ENCODE data around the gene FAM9C.

The FAM9C gene

GRCh38 chrX:13044441-13044840, at the start of gene FAM9C:
FAM9C (minus strand) TSS chrX:13044620; CDS start chrX:13043789, 831 bp downstream.
- no peaks in the 10 kb centered on the region for H3K4me1 ChIP-seq (ENCODE audit: control insufficient read depth, insufficient read depth, low read length)
- ChIA-PET CTCF (no interaction called here), POLR2A (no interaction called here)
- TF ChIP-seq ZSCAN18 (tag by site-specific recombination; IDR thresholded peaks at IDR 0.05) (no peak), ZNF580 (tag by site-specific recombination; IDR thresholded peaks at IDR 0.05) (no peak), ZNF791 (tag by site-specific recombination; IDR thresholded peaks at IDR 0.05) (no peak), KLF1 (tag by site-specific recombination; IDR thresholded peaks at IDR 0.05) (no peak), ZFP41 (tag by site-specific recombination; IDR thresholded peaks at IDR 0.05; ENCODE audit: borderline replicate concordance) (no peak), HIC1 (tag by site-specific recombination; IDR thresholded peaks at IDR 0.05) (no peak), ZNF211 (tag by site-specific recombination; IDR thresholded peaks at IDR 0.05; ENCODE audit: low read depth) (no peak), ZNF600 (tag by site-specific recombination; IDR thresholded peaks at IDR 0.05) (no peak), ZNF311 (tag by site-specific recombination; IDR thresholded peaks at IDR 0.05; ENCODE audit: borderline replicate concordance) (no peak), ZBTB7A (tag by site-specific recombination; IDR thresholded peaks at IDR 0.05; ENCODE audit: low read depth) (no peak), PBX3 (CRISPR knock-in tag; IDR thresholded peaks at IDR 0.05) (no peak), ZBTB20 (tag by site-specific recombination; IDR thresholded peaks at IDR 0.05) (no peak), ZNF624 (tag by site-specific recombination; IDR thresholded peaks at IDR 0.05) (no peak)
- no peak within 1 kb of the TSS for H3K4me3 ChIP-seq (ENCODE audit: low read depth, low read length)
- no peaks in the 10 kb centered on the region for H3K36me3 ChIP-seq (ENCODE audit: control insufficient read depth in 2 of 2, insufficient read depth in 1 of 2, low read length in 2 of 2)
- no peaks in the 10 kb centered on the region for H3K9me3 ChIP-seq (ENCODE audit: control insufficient read depth, insufficient read depth, low read depth, low read length)
- H3K27ac ChIP-seq (ENCODE audit: extremely low read depth, low read depth, low read length): no peak within 1 kb of the TSS

- CTCF ChIA-PET: no interaction called here
- H3K4me1 ChIP-seq (ENCODE audit: control insufficient read depth, insufficient read depth, low read length): peaks cover 17% of the 10 kb centered on the region
- no peaks in the 10 kb centered on the region for H3K9me3 ChIP-seq (ENCODE audit: control insufficient read depth, insufficient read depth, low read depth, low read length)
- no peak overlapping the region for H3K4me3 ChIP-seq (ENCODE audit: low read depth, low read length)
- no peak overlapping the region for H3K27ac ChIP-seq (ENCODE audit: extremely low read depth, low read depth, low read length)
- POLR2A ChIA-PET: no interaction called here
- H3K36me3 ChIP-seq (ENCODE audit: control insufficient read depth in 2 of 2, insufficient read depth in 1 of 2, low read length in 2 of 2): no peaks in the 10 kb centered on the region
- no peak for TF ChIP-seq ZBTB11 (tag by site-specific recombination; conservative IDR thresholded peaks at IDR 0.05; ENCODE audit: low read depth)
- no peak for TF ChIP-seq PRDM10 (tag by site-specific recombination; IDR thresholded peaks at IDR 0.05)
- TF ChIP-seq ZNF184 (tag by site-specific recombination; IDR thresholded peaks at IDR 0.05): no peak
- no peak for TF ChIP-seq TRIM28 (IDR thresholded peaks at IDR 0.05; ENCODE audit: borderline replicate concordance, low read length)
- TF ChIP-seq ZNF645 (tag by site-specific recombination; IDR thresholded peaks at IDR 0.05): no peak
- no peak for TF ChIP-seq ZBTB8A (tag by site-specific recombination; IDR thresholded peaks at IDR 0.05)
- TF ChIP-seq ZNF169 (tag by site-specific recombination; IDR thresholded peaks at IDR 0.05): no peak
- TF ChIP-seq ZNF610 (tag by site-specific recombination; IDR thresholded peaks at IDR 0.05; ENCODE audit: borderline replicate concordance): no peak
- no peak for TF ChIP-seq ZNF146 (tag by site-specific recombination; IDR thresholded peaks at IDR 0.05)
Measured at GRCh38 chrX:13093529-13094140, 49.2 kb upstream of the FAM9C start.
